Neural progenitor cell (in vitro differentiated cells): ENCODE data around the gene ZFTA. TPM values are rescaled to one million over a fixed set of nuclear protein-coding genes. Genes with fewer than 3 reads are reported as not detected.
"Not testable (repeated sequence)": the region's sequence is repeated elsewhere in the genome, so short reads cannot be mapped to it uniquely, and the experiment has no call there.

Experiments
- DNase-seq: peaks from one replicate; pipeline ENCODE4 v3.0.0-alpha.2; 2016; ENCODE audit warnings: low spot score
- H2AFZ ChIP-seq: fragments of 200-600 bp; sonication (generic); replicated peaks from 2 replicates; pipeline ENCODE4 v1.6.1; 2016; ENCODE audit warnings: antibody characterized with exemption
- H3F3A ChIP-seq: fragments of 200-600 bp; sonication (generic); 2 replicates; pipeline ENCODE4 v1.6.1; 2016; ENCODE audit warnings: antibody characterized with exemption, low read depth
- H3K27ac ChIP-seq: fragments of 200-600 bp; sonication (generic); 2 replicates; pipeline ENCODE4 v1.5.1; 2016; ENCODE audit warnings: mild to moderate bottlenecking
- H3K27me3 ChIP-seq: fragments of 200-600 bp; sonication (generic); 2 replicates; pipeline ENCODE4 v1.6.1; 2016; ENCODE audit warnings: mild to moderate bottlenecking, moderate library complexity
- H3K36me3 ChIP-seq: fragments of 200-600 bp; sonication (generic); 2 replicates; pipeline ENCODE4 v1.5.1; 2016
- H3K4me1 ChIP-seq: fragments of 200-600 bp; sonication (generic); 2 replicates; pipeline ENCODE4 v1.6.1; 2016; ENCODE audit warnings: mixed run types
- H3K4me2 ChIP-seq: fragments of 200-600 bp; sonication (generic); 2 replicates; pipeline ENCODE4 v1.6.1; 2016
- H3K4me3 ChIP-seq: fragments of 200-600 bp; sonication (generic); 2 replicates; pipeline ENCODE4 v1.5.1; 2016
- H3K79me2 ChIP-seq: fragments of 200-600 bp; sonication (generic); 2 replicates; pipeline ENCODE4 v1.6.1; 2016; ENCODE audit warnings: low read depth
- H3K9ac ChIP-seq: fragments of 200-600 bp; sonication (generic); 2 replicates; pipeline ENCODE4 v1.6.1; 2016
- H3K9me3 ChIP-seq: fragments of 200-600 bp; sonication (generic); 2 replicates; pipeline ENCODE4 v1.5.1; 2016; ENCODE audit warnings: low read depth
- H4K20me1 ChIP-seq: fragments of 200-600 bp; sonication (generic); 2 replicates; pipeline ENCODE4 v1.6.1; 2016; ENCODE audit warnings: low read depth
- H3K27ac Mint-ChIP-seq: 3 replicates; pipeline ENCODE4 v1.8.0; 2021; ENCODE audit warnings: mixed read lengths
- H3K27me3 Mint-ChIP-seq: 2 replicates; pipeline ENCODE4 v1.8.0; 2022; ENCODE audit warnings: low read depth, mild to moderate bottlenecking, inconsistent platforms, moderate library complexity, mixed read lengths; ENCODE audit not compliant: insufficient read depth
- H3K36me3 Mint-ChIP-seq: 3 replicates; pipeline ENCODE4 v1.8.0; 2021; ENCODE audit warnings: mixed read lengths
- H3K4me1 Mint-ChIP-seq: 3 replicates; pipeline ENCODE4 v1.8.0; 2021; ENCODE audit warnings: mixed read lengths
- H3K4me3 Mint-ChIP-seq: 3 replicates; pipeline ENCODE4 v1.8.0; 2021; ENCODE audit warnings: mild to moderate bottlenecking, moderate library complexity, mixed read lengths
- H3K9me3 Mint-ChIP-seq: 3 replicates; pipeline ENCODE4 v1.8.0; 2020; ENCODE audit warnings: mixed read lengths
- EZH2 ChIP-seq: fragments of 200-600 bp; sonication (generic); IDR thresholded peaks from 2 replicates; pipeline ENCODE4 v1.6.1; 2017; ENCODE audit warnings: antibody characterized with exemption, mild to moderate bottlenecking, moderate library complexity
- EZH2phosphoT487 ChIP-seq: fragments of 200-600 bp; sonication (generic); IDR thresholded peaks from 2 replicates; pipeline ENCODE4 v1.6.1; 2017; ENCODE audit warnings: antibody characterized with exemption
- total RNA-seq: library from RNA; depleted of rRNA; stranded (reverse); fragments of >200 nt; gene quantifications from 2 replicates; pipeline ENCODE4 v1.2.3, GENCODE V29; 2015; ENCODE audit warnings: low replicate concordance
- TF ChIP-seq, protein P1 (sequence below): fragments of 200-600 bp; sonication (generic); IDR thresholded peaks from 2 replicates; pipeline ENCODE4 v1.5.1; 2017; ENCODE audit warnings: antibody characterized with exemption, mild to moderate bottlenecking

The ZFTA gene
- total RNA-seq, 1 donor from 2014 or later: 22.5 TPM

DNA sequence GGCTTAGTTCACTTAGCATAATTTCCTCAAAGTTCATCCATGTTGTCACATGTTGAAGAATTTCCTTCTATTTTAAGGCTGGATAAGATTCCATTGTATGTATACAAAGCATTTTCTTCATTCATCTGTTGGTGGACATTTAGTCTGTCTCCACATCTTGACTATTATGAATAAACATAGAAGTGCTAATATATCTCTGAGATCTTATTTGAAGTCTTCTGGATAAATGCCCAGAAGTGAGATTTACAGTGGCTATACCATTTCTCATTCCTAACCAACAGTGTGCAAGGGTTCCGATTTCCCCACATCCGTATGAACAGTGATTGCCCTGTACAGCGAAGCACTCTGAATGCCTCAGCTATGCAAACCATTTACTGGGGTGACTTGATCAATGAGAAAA, 6.6 kb upstream of the ZFTA start:
- no peaks in the 10 kb centered on the region for H4K20me1 ChIP-seq
- no peaks in the 10 kb centered on the region for H3K9me3 Mint-ChIP-seq
- H3K27ac ChIP-seq: no peak overlapping the region
- H3K4me2 ChIP-seq: no peak overlapping the region
- H3K27me3 ChIP-seq: no peaks in the 10 kb centered on the region
- H3K4me1 Mint-ChIP-seq: peaks cover 22% of the 10 kb centered on the region
- H3K4me3 ChIP-seq: no peak overlapping the region
- H3K36me3 Mint-ChIP-seq: peaks cover 4% of the 10 kb centered on the region
- no peaks in the 10 kb centered on the region for H3K36me3 ChIP-seq
- H3K27ac Mint-ChIP-seq: no peak overlapping the region
- TF ChIP-seq EZH2phosphoT487 (no peak), EZH2 (no peak)
- TF ChIP-seq, protein P1, sequence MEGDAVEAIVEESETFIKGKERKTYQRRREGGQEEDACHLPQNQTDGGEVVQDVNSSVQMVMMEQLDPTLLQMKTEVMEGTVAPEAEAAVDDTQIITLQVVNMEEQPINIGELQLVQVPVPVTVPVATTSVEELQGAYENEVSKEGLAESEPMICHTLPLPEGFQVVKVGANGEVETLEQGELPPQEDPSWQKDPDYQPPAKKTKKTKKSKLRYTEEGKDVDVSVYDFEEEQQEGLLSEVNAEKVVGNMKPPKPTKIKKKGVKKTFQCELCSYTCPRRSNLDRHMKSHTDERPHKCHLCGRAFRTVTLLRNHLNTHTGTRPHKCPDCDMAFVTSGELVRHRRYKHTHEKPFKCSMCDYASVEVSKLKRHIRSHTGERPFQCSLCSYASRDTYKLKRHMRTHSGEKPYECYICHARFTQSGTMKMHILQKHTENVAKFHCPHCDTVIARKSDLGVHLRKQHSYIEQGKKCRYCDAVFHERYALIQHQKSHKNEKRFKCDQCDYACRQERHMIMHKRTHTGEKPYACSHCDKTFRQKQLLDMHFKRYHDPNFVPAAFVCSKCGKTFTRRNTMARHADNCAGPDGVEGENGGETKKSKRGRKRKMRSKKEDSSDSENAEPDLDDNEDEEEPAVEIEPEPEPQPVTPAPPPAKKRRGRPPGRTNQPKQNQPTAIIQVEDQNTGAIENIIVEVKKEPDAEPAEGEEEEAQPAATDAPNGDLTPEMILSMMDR: no peak
- H3K4me1 ChIP-seq: peaks cover 12% of the 10 kb centered on the region
- H3K4me3 Mint-ChIP-seq: no peak overlapping the region
- H3K9ac ChIP-seq: no peak overlapping the region
- H3F3A ChIP-seq: peaks cover 10% of the 10 kb centered on the region
- peaks cover 13% of the 10 kb centered on the region for H3K27me3 Mint-ChIP-seq
- no peak overlapping the region for H2AFZ ChIP-seq
- no peaks in the 10 kb centered on the region for H3K9me3 ChIP-seq
- no peak for DNase-seq
- peaks cover 3% of the 10 kb centered on the region for H3K79me2 ChIP-seq

DNA sequence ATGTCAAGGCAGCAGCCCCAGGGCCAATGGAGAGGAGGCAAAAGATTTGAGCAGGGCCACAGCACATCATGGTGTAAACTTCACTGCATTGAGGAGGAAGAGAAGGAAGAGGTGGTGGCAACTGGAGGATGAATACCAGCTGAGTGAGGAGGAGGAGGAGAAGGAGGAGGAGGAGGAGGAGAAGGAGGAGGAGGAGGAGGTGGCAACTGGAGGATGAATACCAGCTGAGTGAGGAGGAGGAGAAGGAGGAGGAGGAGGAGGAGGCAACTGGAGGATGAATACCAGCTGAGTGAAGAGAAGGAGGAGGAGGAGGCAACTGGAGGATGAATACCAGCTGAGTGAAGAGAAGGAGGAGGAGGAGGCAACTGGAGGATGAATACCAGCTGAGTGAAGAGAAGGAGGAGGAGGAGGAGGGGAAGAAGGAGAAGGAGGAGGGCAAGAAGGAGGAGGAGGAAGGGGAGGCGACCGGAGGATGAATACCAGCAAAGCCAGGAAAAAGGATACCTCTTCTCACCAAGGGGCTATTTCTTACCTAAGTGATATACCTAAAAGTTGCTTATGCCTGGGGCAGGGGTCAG, 3.3 kb upstream of the ZFTA start:
- peaks cover 32% of the 10 kb centered on the region for H3F3A ChIP-seq
- H3K27me3 Mint-ChIP-seq: peaks cover 19% of the 10 kb centered on the region
- H3K27me3 ChIP-seq, H3K36me3 Mint-ChIP-seq, DNase-seq, H3K27ac ChIP-seq, H3K9me3 ChIP-seq, H3K9me3 Mint-ChIP-seq, H2AFZ ChIP-seq, H3K27ac Mint-ChIP-seq, H3K9ac ChIP-seq, H3K4me2 ChIP-seq, H3K36me3 ChIP-seq, H3K4me3 ChIP-seq: not testable (repeated sequence)
- H3K4me3 Mint-ChIP-seq: peak overlapping the region; percentile 50
- H4K20me1 ChIP-seq: peaks cover 10% of the 10 kb centered on the region
- peaks cover 31% of the 10 kb centered on the region for H3K79me2 ChIP-seq
- peaks cover 19% of the 10 kb centered on the region for H3K4me1 ChIP-seq
- H3K4me1 Mint-ChIP-seq: peaks cover 26% of the 10 kb centered on the region

DNA sequence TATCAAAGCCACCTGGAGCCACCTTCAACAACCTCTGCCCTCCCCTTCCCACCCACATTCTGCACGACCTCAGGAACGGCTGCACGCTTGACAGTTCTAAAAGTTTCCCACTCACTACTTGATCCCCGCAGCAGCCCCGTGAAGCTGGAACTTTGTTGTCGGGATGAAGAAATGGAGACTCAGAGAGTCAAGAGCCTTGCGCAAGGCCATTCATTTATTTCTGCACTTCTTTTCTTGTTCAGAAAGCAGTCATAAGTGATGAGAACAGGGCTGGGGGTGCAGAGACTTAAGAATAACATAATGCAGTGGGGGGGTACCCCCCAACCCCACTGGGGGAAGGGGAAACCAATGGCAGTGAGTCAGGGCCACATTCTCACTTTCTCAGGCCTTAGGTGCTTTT, 2.2 kb upstream of the ZFTA start:
- DNase-seq: peak; percentile 3
- Histone ChIP-seq H3K27ac (no peak overlapping the region), H3K4me1 (peaks cover 29% of the 10 kb centered on the region), H3K9me3 (no peaks in the 10 kb centered on the region), H3K36me3 (no peaks in the 10 kb centered on the region), H4K20me1 (peaks cover 21% of the 10 kb centered on the region), H3K9ac (no peak overlapping the region), H3K4me2 (peak overlapping the region; percentile 85), H3K4me3 (no peak overlapping the region), H3K79me2 (peaks cover 42% of the 10 kb centered on the region), H3K27me3 (no peaks in the 10 kb centered on the region), H2AFZ (no peak overlapping the region), H3F3A (peaks cover 43% of the 10 kb centered on the region)
- Mint-ChIP-seq H3K9me3 (no peaks in the 10 kb centered on the region), H3K27me3 (peaks cover 22% of the 10 kb centered on the region), H3K27ac (no peak overlapping the region), H3K4me1 (peaks cover 36% of the 10 kb centered on the region), H3K36me3 (peaks cover 6% of the 10 kb centered on the region), H3K4me3 (peak overlapping the region; percentile 76)
- TF ChIP-seq EZH2 (no peak), EZH2phosphoT487 (no peak)
- TF ChIP-seq, protein P1: no peak

DNA sequence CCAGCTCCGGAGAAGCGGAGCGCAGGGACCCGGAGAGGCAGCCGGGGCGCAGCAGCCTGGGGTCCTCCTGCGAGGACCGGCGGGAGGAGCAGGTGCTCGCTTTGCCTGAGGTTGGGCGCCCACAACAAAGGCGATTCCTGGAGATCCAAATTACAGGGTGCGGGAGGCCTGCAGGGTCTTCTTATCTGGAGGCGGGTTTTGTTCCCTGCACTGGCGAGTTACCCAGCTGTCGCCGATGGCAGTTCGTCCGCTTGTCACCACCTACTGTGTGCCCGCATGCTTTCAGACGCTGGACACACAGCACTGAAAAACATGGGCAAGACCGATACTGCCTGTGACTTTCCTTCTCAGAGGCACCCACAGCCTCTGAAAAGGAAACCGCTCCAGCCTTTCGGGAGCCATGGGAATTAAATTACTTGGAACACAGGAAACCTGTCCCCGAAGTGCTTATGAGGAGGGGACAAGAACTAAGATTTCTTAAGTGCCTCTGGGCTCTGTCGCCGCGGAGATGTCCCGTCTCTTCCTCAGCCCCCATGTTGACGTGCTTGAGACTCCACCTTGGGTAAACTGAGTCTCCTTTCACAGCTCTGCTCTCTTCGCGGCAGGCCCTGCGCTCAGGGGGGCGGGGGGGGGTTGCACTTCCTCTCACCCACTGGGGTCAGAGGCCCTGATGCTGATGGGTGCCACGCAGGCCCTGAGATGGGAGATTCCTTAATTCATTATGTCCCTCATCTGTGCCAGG, 1.3 kb upstream of the ZFTA start:
- Mint-ChIP-seq H3K27ac (peak overlapping the region; percentile 60), H3K4me3 (peak overlapping the region; percentile 90), H3K4me1 (peaks cover 41% of the 10 kb centered on the region), H3K9me3 (no peaks in the 10 kb centered on the region), H3K27me3 (peaks cover 20% of the 10 kb centered on the region), H3K36me3 (peaks cover 9% of the 10 kb centered on the region)
- H3F3A ChIP-seq: peaks cover 50% of the 10 kb centered on the region
- H3K9me3 ChIP-seq: no peaks in the 10 kb centered on the region
- H3K4me1 ChIP-seq: peaks cover 29% of the 10 kb centered on the region
- H4K20me1 ChIP-seq: peaks cover 30% of the 10 kb centered on the region
- peak overlapping the region; percentile 94 for H3K4me3 ChIP-seq
- TF ChIP-seq EZH2phosphoT487 (no peak), EZH2 (no peak)
- TF ChIP-seq, protein P1: no peak
- peak; percentile 64 for DNase-seq
- peaks cover 51% of the 10 kb centered on the region for H3K79me2 ChIP-seq
- H3K4me2 ChIP-seq: peak overlapping the region; percentile 85
- H2AFZ ChIP-seq: peak overlapping the region; percentile 7
- peak overlapping the region; percentile 67 for H3K27ac ChIP-seq
- H3K36me3 ChIP-seq: no peaks in the 10 kb centered on the region
- peak overlapping the region; percentile 38 for H3K9ac ChIP-seq
- no peaks in the 10 kb centered on the region for H3K27me3 ChIP-seq
